CD4-positive, alpha-beta memory T cell (primary cell): ENCODE data around the gene IRAK1BP1. TPM values are rescaled to one million over a fixed set of nuclear protein-coding genes. Genes with fewer than 3 reads are reported as not detected.
A peak's percentile ranks its signal among the peaks of the same experiment; 100 is the strongest.
"Not testable (repeated sequence)": the region's sequence is repeated elsewhere in the genome, so short reads cannot be mapped to it uniquely, and the experiment has no call there.

ENCODE experiments used
- CTCF ChIA-PET: fragments of 350-600 bp; sonication (Branson Sonifier 250); formaldehyde crosslinking; loops from one replicate; lab custom pipeline; 2021; ENCODE audit warnings: inconsistent platforms; ENCODE audit not compliant: partially characterized antibody; lab: Charles Lee
- POLR2A ChIA-PET: fragments of 350-600 bp; sonication (Branson Sonifier 250); formaldehyde crosslinking; loops from one replicate; lab custom pipeline; 2021; ENCODE audit not compliant: partially characterized antibody; lab: Charles Lee
- DNase-seq, 5 donors: peaks; one replicate each; pipeline versions ENCODE4 v3.0.0 to v3.0.0-alpha.2; 2020 to 2022; ENCODE audit warnings: mixed read lengths in 1 of 5
- H3K27ac ChIP-seq: one replicate; pipeline ENCODE4 v1.7.0; 2013; ENCODE audit warnings: low read depth, low read length
- H3K27me3 ChIP-seq: 2 replicates; pipeline ENCODE4 v1.7.0; 2013; ENCODE audit warnings: mild to moderate bottlenecking, low read length, moderate library complexity; ENCODE audit not compliant: insufficient read depth
- H3K36me3 ChIP-seq: 2 replicates; pipeline ENCODE4 v1.7.0; 2013; ENCODE audit warnings: mild to moderate bottlenecking, low read length, moderate library complexity; ENCODE audit not compliant: insufficient read depth
- H3K4me1 ChIP-seq: 2 replicates; pipeline ENCODE4 v1.7.0; 2013; ENCODE audit warnings: mild to moderate bottlenecking, low read length, moderate library complexity; ENCODE audit not compliant: insufficient read depth
- H3K4me3 ChIP-seq, 2 donors: one replicate each; pipeline ENCODE4 v1.7.0; 2013; ENCODE audit warnings: low read length in 2 of 2, mild to moderate bottlenecking in 1 of 2
- H3K9me3 ChIP-seq, 2 donors: one replicate each; pipeline ENCODE4 v1.7.0; 2013; ENCODE audit warnings: low read length in 2 of 2, control low read depth in 1 of 2; ENCODE audit not compliant: control insufficient read depth in 1 of 2
- H3K27ac Mint-ChIP-seq, 7 donors: one replicate each; pipeline ENCODE4 v1.8.0; 2020 to 2021; ENCODE audit warnings: mixed read lengths in 7 of 7, mild to moderate bottlenecking in 6 of 7, inconsistent platforms in 3 of 7, moderate library complexity in 3 of 7
- H3K27me3 Mint-ChIP-seq, 2 donors: one replicate each; pipeline ENCODE4 v1.8.0; 2020 to 2021; ENCODE audit warnings: mixed read lengths in 2 of 2
- H3K36me3 Mint-ChIP-seq, 2 donors: one replicate each; pipeline ENCODE4 v1.8.0; 2020 to 2021; ENCODE audit warnings: mixed read lengths in 2 of 2, inconsistent platforms in 1 of 2, mild to moderate bottlenecking in 1 of 2
- H3K4me1 Mint-ChIP-seq, 4 donors: one replicate each; pipeline ENCODE4 v1.8.0; 2020 to 2021; ENCODE audit warnings: mixed read lengths in 4 of 4, mild to moderate bottlenecking in 1 of 4
- H3K4me3 Mint-ChIP-seq, 8 donors: one replicate each; pipeline ENCODE4 v1.8.0; 2020 to 2021; ENCODE audit warnings: mixed read lengths in 8 of 8, mild to moderate bottlenecking in 7 of 8, moderate library complexity in 6 of 8, inconsistent platforms in 3 of 8
- H3K9me3 Mint-ChIP-seq, 8 donors: one replicate each; pipeline ENCODE4 v1.8.0; 2020 to 2021; ENCODE audit warnings: mixed read lengths in 8 of 8, mild to moderate bottlenecking in 5 of 8, inconsistent platforms in 3 of 8, moderate library complexity in 1 of 8
- intact Hi-C: fragments of 100-400 bp; cut with micrococcal nuclease; formaldehyde crosslinking; loops from one replicate; pipeline ENCODE4 v1.15.1; 2023
- polyA plus RNA-seq, 2 donors: library from polyadenylated mRNA; unstranded; fragments of 300-500 nt; fragmentation: Illumina TruSeq; gene quantifications; one replicate each; pipeline ENCODE4 v1.2.3, GENCODE V29; 2021
- total RNA-seq, 2 experiments: library from RNA; stranded (reverse); gene quantifications; one replicate each; pipeline ENCODE4 v1.2.3, GENCODE V29; 2021

Gene IRAK1BP1
- total and polyA plus RNA-seq, 4 experiments from 2014 or later = 1.5 to 3.2 (median 2.4) TPM

- H3K4me1 ChIP-seq, H3K27me3 ChIP-seq, POLR2A ChIA-PET, H3K27ac ChIP-seq, H3K27ac Mint-ChIP-seq, H3K4me3 Mint-ChIP-seq, H3K36me3 ChIP-seq, H3K4me1 Mint-ChIP-seq, H3K4me3 ChIP-seq, H3K36me3 Mint-ChIP-seq, intact Hi-C loops, H3K9me3 ChIP-seq, DNase-seq, H3K9me3 Mint-ChIP-seq, H3K27me3 Mint-ChIP-seq: not testable (repeated sequence)
- CTCF ChIA-PET = interaction anchor here (1.1 kb wide), 1 partner anchor 39 kb away, joined by 3 read pairs; no protein-coding TSS in a partner anchor
These were observed 8.9 kb upstream of the IRAK1BP1 start for GRCh38 chr6:78858339-78858938.

DNA sequence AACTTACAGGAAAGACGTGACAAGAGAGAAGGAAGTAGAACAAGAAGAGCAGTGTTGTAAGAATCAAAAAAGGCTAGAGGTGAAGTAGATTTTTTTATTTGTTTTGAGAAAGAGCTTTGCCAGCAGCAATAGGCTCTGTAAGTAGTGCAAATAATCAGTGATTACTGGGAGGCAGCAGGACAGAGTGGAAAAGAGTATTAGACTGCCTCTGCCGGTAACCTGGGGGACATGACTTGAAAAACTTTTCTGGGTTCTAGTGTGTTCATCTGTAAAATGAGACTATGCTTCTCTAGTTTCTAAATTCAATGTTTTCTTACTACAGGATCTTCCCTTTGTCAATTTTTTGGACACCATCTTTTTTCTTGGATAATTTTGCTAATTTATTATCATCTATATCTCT lies 5.8 kb upstream of the IRAK1BP1 start:
- Mint-ChIP-seq H3K4me3 (no peak overlapping the region), H3K9me3 (no peaks in the 10 kb centered on the region), H3K36me3 (no peaks in the 10 kb centered on the region), H3K27me3 (no peaks in the 10 kb centered on the region), H3K27ac (peak overlapping the region in 1 of 7 donors; percentile 10), H3K4me1 (peaks cover 0 to 3% (median under 1%) of the 10 kb centered on the region in 4 donors)
- H3K4me3 ChIP-seq = no peak overlapping the region
- no peaks in the 10 kb centered on the region for H3K36me3 ChIP-seq
- DNase-seq = no peak
- no peaks in the 10 kb centered on the region for H3K27me3 ChIP-seq
- ChIA-PET POLR2A (no interaction called here), CTCF (no interaction called here)
- H3K4me1 ChIP-seq = peaks cover 2% of the 10 kb centered on the region
- no peaks in the 10 kb centered on the region for H3K9me3 ChIP-seq
- intact Hi-C loops = no loop called here
- H3K27ac ChIP-seq = no peak overlapping the region

- peaks cover 0 to 7% of the 10 kb centered on the region in 2 donors for H3K36me3 Mint-ChIP-seq
- Histone ChIP-seq H3K4me1 (peaks cover 12% of the 10 kb centered on the region), H3K27me3 (no peaks in the 10 kb centered on the region), H3K9me3 (no peaks in the 10 kb centered on the region), H3K36me3 (no peaks in the 10 kb centered on the region), H3K4me3 (no peak overlapping the region), H3K27ac (no peak overlapping the region)
- DNase-seq = no peak
- ChIA-PET CTCF (no interaction called here), POLR2A (no interaction called here)
- H3K4me3 Mint-ChIP-seq = no peak overlapping the region
- H3K9me3 Mint-ChIP-seq = no peaks in the 10 kb centered on the region
- H3K27ac Mint-ChIP-seq = no peak overlapping the region
- intact Hi-C loops = no loop called here
- no peaks in the 10 kb centered on the region for H3K27me3 Mint-ChIP-seq
- peaks cover 0 to 23% (median 16%) of the 10 kb centered on the region in 4 donors for H3K4me1 Mint-ChIP-seq
These were observed 3.8 kb upstream of the IRAK1BP1 start for GRCh38 chr6:78863576-78863975.

DNA sequence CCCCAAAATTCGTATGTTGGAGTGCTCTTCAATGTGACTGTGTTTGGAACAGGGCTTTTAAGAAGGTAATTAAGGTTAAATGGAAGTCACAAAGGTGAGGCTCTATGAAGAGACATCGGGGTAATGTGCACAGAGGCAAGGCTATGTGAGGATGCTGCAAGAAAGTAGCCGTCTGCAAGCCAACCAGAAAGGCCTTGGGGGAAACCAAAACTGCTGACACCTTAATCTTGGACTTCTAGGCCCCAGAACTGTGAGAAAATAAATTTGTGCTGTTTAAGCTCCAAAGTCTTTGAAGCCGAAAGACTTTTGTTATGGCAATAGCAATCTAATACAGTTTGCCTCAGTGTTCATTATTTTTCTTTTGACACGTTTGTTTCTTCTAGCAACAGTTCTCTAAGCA lies 2.4 kb upstream of the IRAK1BP1 start:
- Histone ChIP-seq H3K27me3 (no peaks in the 10 kb centered on the region), H3K27ac (no peak overlapping the region), H3K4me3 (no peak overlapping the region), H3K36me3 (no peaks in the 10 kb centered on the region), H3K4me1 (peaks cover 13% of the 10 kb centered on the region), H3K9me3 (no peaks in the 10 kb centered on the region)
- Mint-ChIP-seq H3K4me3 (no peak overlapping the region), H3K36me3 (peaks cover 0 to 7% of the 10 kb centered on the region in 2 donors), H3K9me3 (no peaks in the 10 kb centered on the region), H3K4me1 (peaks cover 0 to 26% (median 16%) of the 10 kb centered on the region in 4 donors), H3K27ac (no peak overlapping the region), H3K27me3 (no peaks in the 10 kb centered on the region)
- no peak for DNase-seq
- ChIA-PET POLR2A (interaction anchor here (0.6 kb wide), 1 partner anchor 213 kb away, joined by 3 read pairs; the partner anchor contains the start of gene PHIP), CTCF (no interaction called here)
- intact Hi-C loops = no loop called here

DNA sequence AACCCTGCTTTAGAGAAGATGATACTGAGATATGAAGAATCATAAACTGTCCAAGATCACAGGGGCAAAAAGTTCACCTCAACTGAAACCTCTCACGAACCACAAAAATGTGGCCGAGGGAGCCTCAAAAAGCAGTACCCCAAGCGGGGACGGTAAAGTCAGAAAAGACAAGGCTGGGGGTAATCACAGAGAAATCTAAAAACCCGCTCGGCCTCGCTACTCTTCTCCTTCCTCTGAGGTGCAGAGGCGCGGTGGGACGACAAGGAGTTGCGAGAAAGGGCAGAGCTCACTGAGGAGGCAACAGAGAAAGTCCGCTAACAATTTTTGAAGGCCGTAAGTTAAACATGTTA lies 356 bp upstream of the IRAK1BP1 start:
- ChIA-PET CTCF (interaction anchor here (0.9 kb wide), 1 partner anchor 10 kb away, joined by 4 read pairs; no protein-coding TSS in a partner anchor), POLR2A (interaction anchor here (0.8 to 1.3 kb wide), 3 partner anchors 210 to 671 kb away, joined by 3 to 13 read pairs (median 3); partner anchors contain the start of gene PHIP)
- H3K9me3 Mint-ChIP-seq = no peaks in the 10 kb centered on the region
- H3K36me3 Mint-ChIP-seq = peaks cover 12 to 13% of the 10 kb centered on the region in 2 donors
- no peaks in the 10 kb centered on the region for H3K36me3 ChIP-seq
- H3K4me1 ChIP-seq = peaks cover 13% of the 10 kb centered on the region
- peaks cover 2 to 30% (median 17%) of the 10 kb centered on the region in 4 donors for H3K4me1 Mint-ChIP-seq
- no peaks in the 10 kb centered on the region for H3K27me3 Mint-ChIP-seq
- H3K27ac Mint-ChIP-seq = peak overlapping the region; percentile 78 to 98 (median 96)
- H3K27ac ChIP-seq = peak overlapping the region; percentile 47
- H3K4me3 Mint-ChIP-seq = peak overlapping the region; percentile 94 to 99 (median 98)
- H3K4me3 ChIP-seq = peak overlapping the region; percentile 84 to 99
- intact Hi-C loops = loop anchor here (1.0 kb wide), 2 partner anchors 211 to 367 kb away; partner anchors contain the start of genes HMGN3 and PHIP
- no peaks in the 10 kb centered on the region for H3K27me3 ChIP-seq
- no peak for DNase-seq
- H3K9me3 ChIP-seq = no peaks in the 10 kb centered on the region

- Mint-ChIP-seq H3K4me3 (peak overlapping the region; percentile 94 to 99 (median 98)), H3K27me3 (no peaks in the 10 kb centered on the region), H3K9me3 (no peaks in the 10 kb centered on the region), H3K36me3 (peaks cover 12 to 13% of the 10 kb centered on the region in 2 donors), H3K4me1 (peaks cover 2 to 30% (median 17%) of the 10 kb centered on the region in 4 donors), H3K27ac (peak overlapping the region; percentile 7 to 98 (median 96))
- Histone ChIP-seq H3K4me3 (peak overlapping the region in 1 of 2 donors; percentile 99), H3K4me1 (peaks cover 13% of the 10 kb centered on the region), H3K27me3 (no peaks in the 10 kb centered on the region), H3K27ac (peak overlapping the region; percentile 47), H3K9me3 (no peaks in the 10 kb centered on the region), H3K36me3 (no peaks in the 10 kb centered on the region)
- intact Hi-C loops = no loop called here
- POLR2A ChIA-PET = no interaction called here
- DNase-seq = no peak
- CTCF ChIA-PET = no interaction called here
These were observed 765 bp downstream of the IRAK1BP1 start for GRCh38 chr6:78868116-78868515.

DNA sequence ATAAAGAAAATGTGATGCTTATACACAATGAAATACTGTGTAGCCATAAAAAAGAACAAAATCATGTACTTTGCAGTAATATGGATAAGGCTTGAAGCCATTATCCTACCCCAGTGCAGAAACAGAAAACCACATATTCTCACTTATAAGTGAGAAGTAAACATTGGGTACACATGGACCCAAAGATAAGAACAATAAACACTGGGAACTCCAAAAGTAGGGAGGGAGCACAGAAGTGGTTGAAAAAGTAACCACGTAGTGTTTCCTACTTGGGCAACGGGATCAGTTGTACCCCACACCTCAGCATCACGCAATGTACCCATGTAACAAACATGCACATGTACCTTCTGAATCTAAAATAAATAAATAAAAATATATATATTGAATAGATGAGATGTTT lies 8.2 kb downstream of the IRAK1BP1 start:
- Histone ChIP-seq H3K27ac (no peak overlapping the region), H3K36me3 (no peaks in the 10 kb centered on the region), H3K27me3 (no peaks in the 10 kb centered on the region), H3K4me1 (no peaks in the 10 kb centered on the region), H3K4me3 (no peak overlapping the region), H3K9me3 (no peaks in the 10 kb centered on the region)
- Mint-ChIP-seq H3K4me1 (no peaks in the 10 kb centered on the region), H3K27ac (no peak overlapping the region), H3K27me3 (no peaks in the 10 kb centered on the region), H3K4me3 (no peak overlapping the region), H3K9me3 (peaks cover 0 to 5% (median 2%) of the 10 kb centered on the region in 8 donors), H3K36me3 (peaks cover 14 to 51% of the 10 kb centered on the region in 2 donors)
- ChIA-PET POLR2A (no interaction called here), CTCF (no interaction called here)
- no peak for DNase-seq
- intact Hi-C loops = no loop called here
